Parathyroid adenoma (tissue), 2 donors: ENCODE results near the gene CMYA5.

ENCODE experiments used
- H2AFZ ChIP-seq: fragments of 300-600 bp; sonication (generic); one replicate; pipeline ENCODE4 v1.7.0; 2017; ENCODE audit warnings: antibody characterized with exemption, mild to moderate bottlenecking
- H3K27ac ChIP-seq: fragments of 300-600 bp; sonication (generic); one replicate; pipeline ENCODE4 v1.7.0; 2017
- H3K27me3 ChIP-seq: fragments of 300-600 bp; sonication (generic); one replicate; pipeline ENCODE4 v1.7.0; 2017; ENCODE audit warnings: low read length; ENCODE audit not compliant: control insufficient read depth, insufficient read depth
- H3K36me3 ChIP-seq: fragments of 300-600 bp; sonication (generic); one replicate; pipeline ENCODE4 v1.7.0; 2017; ENCODE audit warnings: low read length; ENCODE audit not compliant: control insufficient read depth, insufficient read depth
- H3K4me1 ChIP-seq: fragments of 300-600 bp; sonication (generic); one replicate; pipeline ENCODE4 v1.7.0; 2017; ENCODE audit warnings: control low read depth
- H3K4me2 ChIP-seq: fragments of 300-600 bp; sonication (generic); one replicate; pipeline ENCODE4 v1.7.0; 2017; ENCODE audit warnings: low read length
- H3K4me3 ChIP-seq: fragments of 300-600 bp; sonication (generic); one replicate; pipeline ENCODE4 v1.7.0; 2017; ENCODE audit warnings: low read depth, low read length
- H3K79me2 ChIP-seq: fragments of 300-600 bp; sonication (generic); one replicate; pipeline ENCODE4 v1.7.0; 2017; ENCODE audit warnings: control low read depth
- H3K9ac ChIP-seq: fragments of 300-600 bp; sonication (generic); one replicate; pipeline ENCODE4 v1.7.0; 2017; ENCODE audit warnings: mild to moderate bottlenecking
- H3K9me3 ChIP-seq: fragments of 300-600 bp; sonication (generic); one replicate; pipeline ENCODE4 v1.7.0; 2017; ENCODE audit warnings: low read length; ENCODE audit not compliant: control insufficient read depth
- CTCF ChIP-seq: fragments of 300-600 bp; sonication (generic); IDR thresholded peaks from one replicate; pipeline ENCODE4 v1.7.0; 2017; ENCODE audit warnings: antibody characterized with exemption, mild to moderate bottlenecking
- donor health status: primary hyperparathyroidism.

The CMYA5 gene

GRCh38 chr5:79803007-79803406 lies 113.4 kb downstream of the CMYA5 start:
- Histone ChIP-seq H3K4me1 (no peaks in the 10 kb centered on the region), H2AFZ (no peak overlapping the region)

GRCh38 chr5:79806741-79807140 lies 117.1 kb downstream of the CMYA5 start:
- H3K4me3 ChIP-seq: no peak overlapping the region
- TF ChIP-seq CTCF: no peak

More at GRCh38 chr5:79803007-79803406, 113.4 kb downstream of the CMYA5 start:
- no peak overlapping the region for H3K4me2 ChIP-seq
- no peaks in the 10 kb centered on the region for H3K36me3 ChIP-seq
- H3K27me3 ChIP-seq: no peaks in the 10 kb centered on the region
- H3K9me3 ChIP-seq: no peaks in the 10 kb centered on the region
- TF ChIP-seq CTCF: no peak
- no peak overlapping the region for H3K4me3 ChIP-seq
- no peaks in the 10 kb centered on the region for H3K79me2 ChIP-seq
- no peak overlapping the region for H3K9ac ChIP-seq
- H3K27ac ChIP-seq: no peak overlapping the region

GRCh38 chr5:79809743-79810142 lies 120.1 kb downstream of the CMYA5 start:
- TF ChIP-seq CTCF: no peak
- Histone ChIP-seq H3K79me2 (no peaks in the 10 kb centered on the region), H3K36me3 (no peaks in the 10 kb centered on the region), H3K27me3 (no peaks in the 10 kb centered on the region), H3K9ac (no peak overlapping the region), H3K4me3 (no peak overlapping the region), H3K27ac (no peak overlapping the region), H3K4me1 (peaks cover 12% of the 10 kb centered on the region), H2AFZ (no peak overlapping the region), H3K4me2 (no peak overlapping the region), H3K9me3 (no peaks in the 10 kb centered on the region)

More at GRCh38 chr5:79806741-79807140, 117.1 kb downstream of the CMYA5 start:
- Histone ChIP-seq H3K9ac (no peak overlapping the region), H3K27me3 (no peaks in the 10 kb centered on the region), H3K9me3 (no peaks in the 10 kb centered on the region), H3K27ac (no peak overlapping the region), H3K4me1 (peaks cover 12% of the 10 kb centered on the region), H2AFZ (no peak overlapping the region), H3K79me2 (no peaks in the 10 kb centered on the region), H3K36me3 (no peaks in the 10 kb centered on the region), H3K4me2 (no peak overlapping the region)

GRCh38 chr5:79811081-79811480 lies 121.4 kb downstream of the CMYA5 start:
- Histone ChIP-seq H3K36me3 (no peaks in the 10 kb centered on the region), H2AFZ (no peak overlapping the region), H3K9me3 (no peaks in the 10 kb centered on the region), H3K4me1 (peaks cover 12% of the 10 kb centered on the region), H3K4me3 (no peak overlapping the region), H3K27me3 (no peaks in the 10 kb centered on the region), H3K9ac (no peak overlapping the region), H3K4me2 (no peak overlapping the region), H3K79me2 (no peaks in the 10 kb centered on the region), H3K27ac (no peak overlapping the region)
- no peak for TF ChIP-seq CTCF

- no peaks in the 10 kb centered on the region for H3K9me3 ChIP-seq
- no peak for TF ChIP-seq CTCF
- H3K4me1 ChIP-seq: peaks cover 12% of the 10 kb centered on the region
- H2AFZ ChIP-seq: no peak overlapping the region
- H3K4me3 ChIP-seq: no peak overlapping the region
- H3K27ac ChIP-seq: no peak overlapping the region
- no peaks in the 10 kb centered on the region for H3K27me3 ChIP-seq
- H3K36me3 ChIP-seq: no peaks in the 10 kb centered on the region
- H3K79me2 ChIP-seq: no peaks in the 10 kb centered on the region
- no peak overlapping the region for H3K9ac ChIP-seq
- H3K4me2 ChIP-seq: no peak overlapping the region
Observed at GRCh38 chr5:79811904-79812303, 122.3 kb downstream of the CMYA5 start.
